Stimulated activated CD4-positive, alpha-beta T cell treated with anti-CD3 and anti-CD28 coated beads, TNF-alpha, amount 100 ng/mL, for 1 hour (primary cell): ENCODE data around the gene ITPR1.

Source experiments
- DNase-seq, 3 donors: peaks; one replicate each; pipeline ENCODE4 v3.0.0-alpha.2; 2020; ENCODE audit warnings: low read depth in 3 of 3, low spot score in 1 of 3

The ITPR1 gene

DNA sequence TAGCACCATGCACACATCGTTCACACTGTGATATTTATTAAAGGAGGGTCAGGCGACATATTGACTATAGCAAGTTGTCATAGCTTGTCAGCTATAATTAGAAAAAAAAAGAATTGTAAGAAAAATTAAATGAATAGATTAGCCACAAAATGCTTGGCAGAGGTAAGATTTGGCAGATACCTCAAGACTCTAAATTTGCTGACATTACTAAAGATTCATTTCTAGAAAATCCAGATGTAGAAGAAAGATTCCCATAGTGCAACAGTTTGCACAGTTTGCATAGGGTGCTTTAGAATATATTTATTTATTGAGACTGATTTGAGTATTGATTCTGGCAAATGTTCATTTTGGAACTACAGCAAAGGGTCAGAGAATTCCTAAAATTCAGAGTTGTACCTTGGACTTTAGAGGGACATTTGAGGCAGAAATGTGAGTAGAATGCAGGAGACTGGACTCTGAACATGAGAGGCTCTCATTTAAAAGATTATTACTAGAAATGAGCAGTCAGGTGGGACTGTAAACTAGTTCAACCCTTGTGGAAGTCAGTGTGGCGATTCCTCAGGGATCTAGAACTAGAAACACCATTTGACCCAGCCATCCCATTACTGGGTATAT, 384.1 kb downstream of the ITPR1 start:
- DNase-seq = no peak

DNA sequence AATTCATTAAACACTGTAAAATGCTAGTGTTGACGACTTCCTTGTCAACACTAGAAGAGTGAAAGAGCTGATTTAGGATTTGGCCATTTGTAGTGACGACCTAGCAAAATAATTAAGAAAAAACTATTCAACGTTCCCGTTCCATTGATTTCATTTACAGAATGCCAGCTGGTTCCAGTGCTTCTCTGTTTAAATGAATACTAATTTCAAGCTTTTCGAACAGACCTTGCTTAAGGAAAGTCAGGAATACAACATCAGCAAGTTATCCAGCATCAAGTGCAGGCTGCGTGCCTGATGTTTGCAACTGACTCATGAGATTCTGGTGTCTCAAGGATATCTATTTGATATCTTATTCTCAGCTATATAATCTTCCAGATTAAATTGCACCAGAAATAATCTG, 387.7 kb downstream of the ITPR1 start:
- no peak for DNase-seq

DNA sequence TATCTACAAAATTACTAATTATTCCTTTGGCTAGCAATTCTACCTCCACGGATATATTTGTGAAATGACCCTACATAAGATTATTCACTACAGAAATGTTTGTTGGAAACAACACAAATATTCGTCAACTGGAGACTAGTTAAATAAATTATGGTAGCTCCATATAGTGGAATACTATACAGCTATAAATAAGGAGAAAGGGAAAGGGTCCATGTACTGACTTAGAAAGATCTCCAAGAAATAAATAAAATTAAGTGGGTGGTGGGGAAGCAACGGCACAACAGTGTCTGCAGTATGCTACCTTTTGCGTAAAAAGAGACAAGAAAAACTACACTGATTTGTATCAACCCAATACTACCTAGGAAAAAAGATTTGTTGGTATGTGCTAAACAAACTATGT, 389.4 kb downstream of the ITPR1 start:
- DNase-seq = no peak

DNA sequence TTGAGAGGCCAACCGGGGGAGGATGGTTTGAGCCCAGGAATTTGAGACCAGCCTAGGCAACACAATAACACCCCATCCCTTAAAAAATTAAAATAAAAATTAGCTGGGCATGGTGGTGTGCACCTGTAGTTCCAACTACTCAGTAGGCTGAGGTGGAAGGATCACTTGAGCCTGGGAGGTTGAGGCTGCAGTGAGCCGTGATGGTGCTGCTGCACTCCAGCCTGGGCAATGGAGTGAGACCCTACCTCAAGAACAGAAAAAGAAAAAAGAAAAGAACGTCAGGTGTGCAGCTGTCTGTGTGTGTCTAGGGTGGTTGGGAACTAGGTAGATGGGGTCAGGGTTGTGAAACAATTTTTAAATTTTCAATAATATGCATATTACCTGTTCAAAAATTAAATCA, 389.9 kb downstream of the ITPR1 start:
- DNase-seq = no peak

DNA sequence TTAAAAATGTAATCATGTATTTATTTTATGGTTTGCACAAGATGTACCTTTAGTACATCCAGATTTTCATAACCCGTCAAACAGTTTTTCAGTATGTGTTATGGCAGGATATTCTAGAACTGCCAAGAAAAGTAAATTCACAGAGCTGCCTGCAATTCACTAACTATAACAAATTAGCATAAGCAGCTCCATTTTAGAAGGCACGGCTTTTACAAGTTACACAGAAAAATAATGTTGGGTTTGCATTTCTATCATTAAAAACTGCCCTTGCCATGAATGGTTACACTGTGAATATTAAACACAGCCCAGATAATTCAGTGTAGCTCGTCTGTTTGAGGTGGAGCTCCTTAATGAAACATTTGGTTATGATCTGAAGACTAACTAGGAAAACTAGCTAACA, 391.7 kb downstream of the ITPR1 start:
- DNase-seq = no peak

DNA sequence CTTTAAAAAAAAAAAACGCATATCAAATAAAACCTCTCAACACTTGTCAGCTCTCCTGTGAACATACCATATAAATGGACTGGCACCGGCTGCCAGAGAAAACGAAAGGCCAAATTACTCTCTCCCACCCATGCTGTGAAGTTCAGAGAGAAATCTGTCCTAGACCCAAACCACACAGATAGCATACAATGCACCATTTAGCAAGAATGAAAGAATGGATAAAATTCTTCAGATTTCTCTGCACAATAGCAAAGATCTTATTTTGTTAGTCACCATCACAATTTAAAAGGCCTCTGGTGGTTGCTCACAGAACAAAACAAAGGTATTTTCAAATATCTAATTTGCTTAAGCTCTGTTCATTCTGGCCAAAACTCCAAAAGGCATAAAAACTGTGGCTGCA, 392.2 kb downstream of the ITPR1 start:
- DNase-seq = no peak

DNA sequence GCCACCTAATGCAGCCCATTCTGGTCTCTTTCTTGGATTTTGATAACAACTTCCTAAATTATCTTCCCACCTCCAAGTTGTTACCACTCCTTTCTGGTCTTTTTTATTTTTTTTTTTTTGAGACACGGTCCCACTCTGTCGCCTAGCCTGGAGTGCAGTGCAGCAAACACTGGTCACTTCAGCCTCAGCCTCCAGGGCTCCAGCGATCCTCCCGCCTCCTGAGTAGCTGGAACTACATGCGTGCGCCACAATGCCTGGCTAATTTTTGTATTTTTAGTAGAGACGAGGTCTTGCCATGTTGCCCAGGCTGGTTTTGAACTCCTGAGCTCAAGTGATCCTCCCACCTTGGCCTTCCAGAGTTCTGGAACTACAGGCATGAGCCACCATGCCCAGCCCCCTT, 393.3 kb downstream of the ITPR1 start:
- DNase-seq = no peak

DNA sequence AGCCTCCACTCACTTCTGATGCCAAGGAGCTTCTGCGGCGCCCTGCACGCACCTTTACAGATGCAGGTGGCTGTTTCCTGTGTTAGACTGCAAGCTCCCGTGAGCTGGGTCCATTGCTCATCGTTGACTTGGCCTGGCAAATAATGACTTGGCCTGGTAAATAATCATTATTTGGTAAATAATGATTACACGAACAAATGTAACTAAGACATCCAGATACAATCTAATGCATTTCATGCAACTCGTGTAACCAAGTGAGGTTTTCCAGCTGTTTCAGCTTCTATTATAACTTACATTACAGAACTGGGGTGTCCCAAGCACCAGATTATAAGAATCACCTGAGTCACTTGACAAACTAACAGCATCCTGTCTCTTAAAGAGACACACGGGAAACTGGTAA, 394.0 kb downstream of the ITPR1 start:
- no peak for DNase-seq

DNA sequence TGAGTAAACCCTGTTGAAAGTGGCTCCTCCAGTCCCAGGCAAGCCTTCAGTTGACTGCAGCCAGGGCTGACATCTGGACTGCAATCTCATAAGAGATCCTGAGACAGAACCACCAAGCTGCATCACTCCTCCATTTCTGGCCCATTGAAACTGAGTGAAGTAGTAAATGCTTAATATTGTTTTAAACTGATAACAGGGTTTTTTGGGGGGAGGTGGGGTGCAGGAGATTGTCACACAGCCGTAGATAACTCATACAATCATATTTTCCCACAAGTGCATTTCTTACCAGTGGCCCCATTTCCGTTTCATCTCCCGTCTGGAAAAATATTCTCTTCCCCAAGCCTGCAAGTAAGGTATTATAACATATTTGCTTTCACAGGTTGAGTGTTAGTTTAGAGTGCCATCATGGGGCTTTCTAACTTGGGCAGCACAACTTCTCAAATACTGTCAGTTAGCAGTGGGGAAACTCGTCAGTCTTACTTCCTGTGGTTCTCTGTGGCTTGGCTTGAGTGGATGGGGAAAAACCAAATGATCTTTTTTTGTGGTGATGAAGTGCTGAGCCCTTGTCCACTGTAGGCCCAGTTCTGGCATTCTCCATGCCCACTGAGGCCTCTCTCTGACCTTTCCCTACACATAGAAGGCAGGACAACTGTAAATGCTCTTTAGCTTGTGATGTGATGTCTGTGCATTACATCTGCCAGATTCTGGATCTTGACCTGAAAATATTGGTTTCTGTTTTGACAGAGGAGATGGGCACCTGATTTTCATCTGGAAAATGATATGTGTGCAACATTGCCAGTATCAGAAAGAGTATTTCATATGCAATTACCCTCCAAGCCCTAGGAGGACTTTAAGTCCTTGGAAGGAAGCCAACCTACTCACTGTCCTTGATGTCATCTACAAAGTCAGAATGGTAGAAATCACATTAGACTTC, 396.0 kb downstream of the ITPR1 start:
- DNase-seq = no peak

DNA sequence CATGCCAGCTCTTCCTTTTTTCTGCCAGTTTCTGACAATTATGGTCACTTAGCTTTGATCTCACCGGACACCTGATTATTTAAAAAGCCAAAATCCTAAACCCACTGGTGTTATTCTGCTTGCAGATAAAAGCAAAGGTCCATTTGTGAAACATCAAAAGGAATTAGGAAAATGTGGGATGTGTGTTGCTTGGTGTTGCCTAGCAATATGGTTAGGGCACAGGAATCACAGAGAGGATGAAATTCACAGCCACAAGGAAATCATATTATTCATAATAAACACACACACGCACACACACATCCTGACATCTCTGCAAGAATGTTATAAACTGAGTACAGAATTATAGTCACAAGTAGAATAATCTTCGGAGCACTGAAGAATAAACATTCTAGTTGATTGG, 396.7 kb downstream of the ITPR1 start:
- DNase-seq = no peak

DNA sequence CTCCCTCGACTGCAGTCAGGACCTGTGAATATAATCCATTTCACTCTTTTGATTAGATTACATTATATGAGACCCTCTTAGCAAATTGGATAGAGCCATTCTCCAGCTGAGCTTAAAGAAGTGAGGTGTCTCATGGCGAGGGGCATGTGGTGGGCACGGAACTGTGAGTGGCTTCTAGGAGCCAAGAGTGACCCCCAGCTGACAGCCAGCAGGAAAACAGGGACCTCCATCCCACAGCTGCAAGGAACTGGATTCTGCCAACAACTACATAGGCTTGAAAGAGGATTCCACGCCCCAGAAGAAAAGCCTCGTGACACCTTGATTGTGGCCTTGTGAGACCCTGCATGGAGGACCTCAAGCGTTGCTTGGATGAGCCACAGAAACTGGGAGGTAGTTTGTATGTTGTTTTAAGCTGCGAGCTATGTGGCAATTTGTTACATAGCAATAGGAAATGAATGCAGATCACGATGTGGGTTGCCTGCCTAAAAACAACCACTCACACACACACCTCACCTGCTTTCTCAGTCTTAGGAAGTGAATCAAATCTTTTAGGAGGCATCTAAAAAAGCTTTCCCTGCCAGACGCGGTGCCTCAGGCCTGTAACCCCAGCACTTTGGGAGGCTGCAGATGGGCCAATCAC, 401.9 kb downstream of the ITPR1 start:
- no peak for DNase-seq

DNA sequence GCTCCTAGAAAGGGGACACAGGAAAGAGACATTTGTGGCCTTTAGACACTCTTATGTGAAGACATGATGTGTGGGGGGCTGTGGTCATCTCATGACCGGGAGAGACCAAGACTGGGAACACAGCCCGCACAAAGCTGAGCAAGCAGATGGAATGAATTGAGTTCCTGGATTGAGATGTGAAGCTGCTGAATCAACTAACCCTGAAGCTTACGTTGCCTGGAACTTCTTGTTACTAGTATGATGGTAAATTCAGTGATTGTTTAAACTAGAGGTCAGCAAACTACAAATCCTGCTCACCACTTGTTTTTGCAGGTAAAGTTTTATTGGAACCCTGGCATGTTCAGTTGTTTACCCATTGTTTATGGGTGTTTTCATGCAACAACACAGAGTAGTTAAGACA, 402.7 kb downstream of the ITPR1 start:
- no peak for DNase-seq
